AG04450 (cell line): Measurements from ENCODE around the gene CCDC88C. TPM values are rescaled to one million over a fixed set of nuclear protein-coding genes. Genes with fewer than 3 reads are reported as not detected.

ENCODE experiments used
- CTCF ChIA-PET: fragments of 300-600, 350-600 bp; formaldehyde crosslinking; extraction: SDS; loops from one replicate; lab custom pipeline; 2022; ENCODE audit warnings: antibody characterized with exemption, inconsistent platforms; lab: Charles Lee
- POLR2A ChIA-PET: fragments of 350-600 bp; formaldehyde crosslinking; extraction: SDS; loops from one replicate; lab custom pipeline; 2021; ENCODE audit warnings: antibody characterized with exemption, inconsistent platforms; lab: Yijun Ruan, JAX
- DNase-seq: peaks from one replicate; pipeline ENCODE4 v3.0.0-alpha.2; 2011; ENCODE audit warnings: low read depth, low spot score
- H3K27ac ChIP-seq: one replicate; pipeline ENCODE4 v1.5.1; 2012; ENCODE audit warnings: low read depth, low read length, control low read depth
- H3K27me3 ChIP-seq: one replicate; pipeline ENCODE4 v1.6.0; 2012; ENCODE audit warnings: low read length; ENCODE audit not compliant: control insufficient read depth, insufficient read depth
- H3K4me3 ChIP-seq: 2 replicates; pipeline ENCODE4 v1.5.1; 2011; ENCODE audit warnings: mild to moderate bottlenecking, low read depth, low read length, control low read depth
- H3K9me3 ChIP-seq: 2 replicates; pipeline ENCODE4 v1.5.1; 2012; ENCODE audit warnings: low read length; ENCODE audit not compliant: control insufficient read depth, insufficient read depth
- CTCF ChIP-seq: IDR thresholded peaks from 2 replicates; pipeline ENCODE4 v1.5.1; 2011; ENCODE audit warnings: low read depth, low read length, control low read depth, inconsistent platforms
- polyA plus RNA-seq: library from polyadenylated mRNA; depleted of rRNA; stranded (reverse); fragments of >200 nt; gene quantifications from 2 replicates; pipeline ENCODE4 v1.2.3, GENCODE V29; 2011

The CCDC88C gene
- polyA plus RNA-seq, 1 experiment, result 0.01 TPM

- no peak for DNase-seq
- Histone ChIP-seq H3K4me3 (no peak overlapping the region), H3K27me3 (peaks cover 21% of the 10 kb centered on the region), H3K27ac (no peak overlapping the region), H3K9me3 (no peaks in the 10 kb centered on the region)
- no peak for TF ChIP-seq CTCF
- ChIA-PET CTCF (interaction anchor here (0.9 to 1.4 kb wide), 3 partner anchors 19 to 74 kb away, joined by 3 to 4 read pairs (median 3); no protein-coding TSS in a partner anchor), POLR2A (no interaction called here)
Measured at GRCh38 chr14:91396959-91397815, 20.4 kb downstream of the CCDC88C start.

- ChIA-PET CTCF (interaction anchor here (0.9 kb wide), 1 partner anchor 73 kb away, joined by 4 read pairs; no protein-coding TSS in a partner anchor), POLR2A (no interaction called here)
- no peak overlapping the region for H3K4me3 ChIP-seq
- H3K27ac ChIP-seq, result no peak overlapping the region
- H3K27me3 ChIP-seq, result peaks cover 21% of the 10 kb centered on the region
- TF ChIP-seq CTCF, result no peak
- no peaks in the 10 kb centered on the region for H3K9me3 ChIP-seq
- DNase-seq, result no peak
Measured at GRCh38 chr14:91396013-91396660, 21.5 kb downstream of the CCDC88C start.

DNA sequence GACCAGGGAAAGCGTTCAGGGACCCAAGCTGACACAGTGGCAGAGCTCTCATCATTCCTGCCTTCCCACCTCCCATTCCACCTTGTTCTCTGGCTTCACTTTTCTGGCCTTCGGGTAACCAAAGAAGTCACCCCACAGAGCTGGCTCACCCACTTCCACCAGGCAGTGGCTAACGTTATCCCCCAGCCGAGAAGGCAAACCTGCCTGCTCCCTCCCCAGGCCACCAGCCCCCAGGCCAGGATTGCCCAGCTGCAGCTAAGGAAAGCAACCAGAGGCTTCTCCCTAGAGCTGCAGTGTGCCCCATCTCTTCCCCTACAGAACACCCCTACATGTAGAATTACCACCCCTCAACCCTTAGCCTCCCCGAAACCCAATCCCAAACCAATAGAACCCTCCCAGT is 22.2 kb downstream of the CCDC88C start:
- no peak overlapping the region for H3K4me3 ChIP-seq
- CTCF ChIA-PET, result no interaction called here
- TF ChIP-seq CTCF, result no peak
- DNase-seq, result no peak
- peaks cover 24% of the 10 kb centered on the region for H3K27me3 ChIP-seq
- H3K27ac ChIP-seq, result no peak overlapping the region
- no peaks in the 10 kb centered on the region for H3K9me3 ChIP-seq
- POLR2A ChIA-PET, result no interaction called here

- no peak overlapping the region for H3K27ac ChIP-seq
- ChIA-PET CTCF (no interaction called here), POLR2A (no interaction called here)
- no peak for DNase-seq
- TF ChIP-seq CTCF, result no peak
- H3K27me3 ChIP-seq, result peaks cover 24% of the 10 kb centered on the region
- no peaks in the 10 kb centered on the region for H3K9me3 ChIP-seq
- no peak overlapping the region for H3K4me3 ChIP-seq
Measured at GRCh38 chr14:91394105-91395081, 23.2 kb downstream of the CCDC88C start.
